ENCODE measurements around the gene PFDN1.
"Not testable (repeated sequence)": the region's sequence is repeated elsewhere in the genome, so short reads cannot be mapped to it uniquely, and the experiment has no call there.

The PFDN1 gene

GRCh38 chr5:140219068-140219991 lies 83.6 kb downstream of the PFDN1 start:
- in situ Hi-C loops (cut with HindIII; ENCODE audit: low sequenced_read_pairs) = no loop called here

GRCh38 chr5:140217299-140218026 lies 85.4 kb downstream of the PFDN1 start:
- in situ Hi-C loops (cut with HindIII; ENCODE audit: low sequenced_read_pairs) = no loop called here

GRCh38 chr5:140216478-140217074 lies 86.3 kb downstream of the PFDN1 start:
- in situ Hi-C loops (cut with HindIII; ENCODE audit: low sequenced_read_pairs) = no loop called here

GRCh38 chr5:140215276-140215675 lies 87.6 kb downstream of the PFDN1 start:
- in situ Hi-C loops (cut with HindIII; ENCODE audit: low sequenced_read_pairs) = no loop called here

GRCh38 chr5:140214831-140215230 lies 88.1 kb downstream of the PFDN1 start:
- in situ Hi-C loops (cut with HindIII; ENCODE audit: low sequenced_read_pairs) = no loop called here

- in situ Hi-C loops (cut with HindIII; ENCODE audit: low sequenced_read_pairs) = no loop called here
Observed at GRCh38 chr5:140213370-140213983, 89.4 kb downstream of the PFDN1 start.

- in situ Hi-C loops (cut with HindIII; ENCODE audit: low sequenced_read_pairs) = no loop called here
Observed at GRCh38 chr5:140208065-140208464, 94.8 kb downstream of the PFDN1 start.

GRCh38 chr5:140207250-140207964 lies 95.5 kb downstream of the PFDN1 start:
- in situ Hi-C loops (cut with HindIII; ENCODE audit: low sequenced_read_pairs) = no loop called here

GRCh38 chr5:140205952-140206351 lies 96.9 kb downstream of the PFDN1 start:
- in situ Hi-C loops (cut with HindIII; ENCODE audit: low sequenced_read_pairs) = no loop called here

GRCh38 chr5:140205216-140205615 lies 97.7 kb downstream of the PFDN1 start:
- in situ Hi-C loops (cut with HindIII; ENCODE audit: low sequenced_read_pairs) = no loop called here

- in situ Hi-C loops (cut with HindIII; ENCODE audit: low sequenced_read_pairs) = no loop called here
Observed at GRCh38 chr5:140202610-140203009, 100.3 kb downstream of the PFDN1 start.

- in situ Hi-C loops (cut with HindIII; ENCODE audit: low sequenced_read_pairs) = no loop called here
Observed at GRCh38 chr5:140202078-140202477, 100.8 kb downstream of the PFDN1 start.

- in situ Hi-C loops (cut with HindIII; ENCODE audit: low sequenced_read_pairs) = not testable (repeated sequence)
Observed at GRCh38 chr5:140198915-140199314, 104.0 kb downstream of the PFDN1 start.

- in situ Hi-C loops (cut with HindIII; ENCODE audit: low sequenced_read_pairs) = no loop called here
Observed at GRCh38 chr5:140197023-140197422, 105.9 kb downstream of the PFDN1 start.

GRCh38 chr5:140196115-140196814 lies 106.6 kb downstream of the PFDN1 start:
- in situ Hi-C loops (cut with HindIII; ENCODE audit: low sequenced_read_pairs) = no loop called here

All from DLD1 (cell line).